ENCODE results near the gene WNT2. TPM values are rescaled to one million over a fixed set of nuclear protein-coding genes. Genes with fewer than 3 reads are reported as not detected.

The WNT2 gene
- total RNA-seq, 4 donors from 2014 or later, result 0.68 to 0.99 TPM; not detected in 2

GRCh38 chr7:117320523-117320922, 2.3 kb downstream of the WNT2 start:
- Histone ChIP-seq H3K4me3 (no peak overlapping the region), H3K9me3 (no peaks in the 10 kb centered on the region), H3K27me3 (peaks cover 36% of the 10 kb centered on the region), H3K4me1 (peaks cover 28% of the 10 kb centered on the region), H3K27ac (no peak overlapping the region), H3K36me3 (no peaks in the 10 kb centered on the region)
- TF ChIP-seq POLR2AphosphoS5 (IDR thresholded peaks at IDR 0.05) (no peak), CTCF (IDR thresholded peaks at IDR 0.05) (no peak), POLR2A (IDR thresholded peaks at IDR 0.05) (no peak), EP300 (IDR thresholded peaks at IDR 0.05) (no peak)
- no peak for DNase-seq (ENCODE audit: low spot score in 2 of 2)
- WGBS, result 87% methylated on average over 9 of the region's 10 CpGs

- DNase-seq (ENCODE audit: low spot score in 2 of 2), result no peak
- no peak for TF ChIP-seq CTCF (IDR thresholded peaks at IDR 0.05)
- no peak for TF ChIP-seq POLR2A (IDR thresholded peaks at IDR 0.05)
- no peak for TF ChIP-seq EP300 (IDR thresholded peaks at IDR 0.05)
- TF ChIP-seq POLR2AphosphoS5 (IDR thresholded peaks at IDR 0.05), result no peak
- no peaks in the 10 kb centered on the region for H3K36me3 ChIP-seq
- peaks cover 31% of the 10 kb centered on the region for H3K27me3 ChIP-seq
- WGBS, result 61% methylated on average over 3 of the region's 3 CpGs
- no peak overlapping the region for H3K4me3 ChIP-seq
- no peaks in the 10 kb centered on the region for H3K9me3 ChIP-seq
- H3K27ac ChIP-seq, result no peak overlapping the region
- H3K4me1 ChIP-seq, result peaks cover 21% of the 10 kb centered on the region
Measured at GRCh38 chr7:117319181-117319580, 3.7 kb downstream of the WNT2 start.

- H3K36me3 ChIP-seq, result no peaks in the 10 kb centered on the region
- no peak overlapping the region for H3K4me3 ChIP-seq
- no peaks in the 10 kb centered on the region for H3K4me1 ChIP-seq
- no peak for TF ChIP-seq EP300 (IDR thresholded peaks at IDR 0.05)
- no peak for TF ChIP-seq POLR2A (IDR thresholded peaks at IDR 0.05)
- no peak for TF ChIP-seq POLR2AphosphoS5 (IDR thresholded peaks at IDR 0.05)
- TF ChIP-seq CTCF (IDR thresholded peaks at IDR 0.05), result no peak
- no peak for DNase-seq (ENCODE audit: low spot score in 2 of 2)
- no peaks in the 10 kb centered on the region for H3K9me3 ChIP-seq
- no peaks in the 10 kb centered on the region for H3K27me3 ChIP-seq
- no peak overlapping the region for H3K27ac ChIP-seq
Measured at GRCh38 chr7:117313582-117313981, 9.3 kb downstream of the WNT2 start.

GRCh38 chr7:117312593-117313580, 10.0 kb downstream of the WNT2 start:
- WGBS, result 70% methylated on average over 5 of the region's 5 CpGs
- Histone ChIP-seq H3K4me1 (no peaks in the 10 kb centered on the region), H3K27me3 (no peaks in the 10 kb centered on the region), H3K27ac (no peak overlapping the region), H3K9me3 (no peaks in the 10 kb centered on the region), H3K4me3 (no peak overlapping the region), H3K36me3 (no peaks in the 10 kb centered on the region)
- TF ChIP-seq CTCF (IDR thresholded peaks at IDR 0.05) (no peak), POLR2A (IDR thresholded peaks at IDR 0.05) (no peak), EP300 (IDR thresholded peaks at IDR 0.05) (no peak), POLR2AphosphoS5 (IDR thresholded peaks at IDR 0.05) (no peak)
- DNase-seq (ENCODE audit: low spot score in 2 of 2), result no peak

- Histone ChIP-seq H3K4me1 (no peaks in the 10 kb centered on the region), H3K27ac (no peak overlapping the region), H3K4me3 (no peak overlapping the region), H3K9me3 (no peaks in the 10 kb centered on the region), H3K27me3 (no peaks in the 10 kb centered on the region), H3K36me3 (no peaks in the 10 kb centered on the region)
- DNase-seq (ENCODE audit: low spot score in 2 of 2), result no peak
- TF ChIP-seq CTCF (IDR thresholded peaks at IDR 0.05), result no peak
- no peak for TF ChIP-seq POLR2AphosphoS5 (IDR thresholded peaks at IDR 0.05)
- 94% methylated on average over 1 of the region's 1 CpG for WGBS
Measured at GRCh38 chr7:117308891-117309290, 14.0 kb downstream of the WNT2 start.

Measured in suprapubic skin (tissue), 4 donors.